ENCODE results near the gene AGO4. TPM values are rescaled to one million over a fixed set of nuclear protein-coding genes. Genes with fewer than 3 reads are reported as not detected.
"Not testable (repeated sequence)": the region's sequence is repeated elsewhere in the genome, so short reads cannot be mapped to it uniquely, and the experiment has no call there.

AGO4 gene
- polyA plus RNA-seq, 1 donor (not counting 4 experiments of a cell fraction or from before 2014, with no cell fraction given): 5.2 TPM

GRCh38 chr1:35773711-35774110, 34.1 kb upstream of the AGO4 start:
- Histone ChIP-seq H3K4me3 (ENCODE audit: control insufficient read depth in 2 of 3, extremely low read depth in 1 of 3, insufficient read depth in 2 of 3, low read depth in 1 of 3, low read length in 3 of 3) (no peak overlapping the region), H3K4me1 (ENCODE audit: control insufficient read depth, extremely low read depth, insufficient read depth, low read length) (peaks cover 4% of the 10 kb centered on the region), H4K20me1 (ENCODE audit: control insufficient read depth, extremely low read depth, insufficient read depth, low read length) (no peaks in the 10 kb centered on the region), H3K27ac (ENCODE audit: control insufficient read depth, insufficient read depth, low read length) (no peak overlapping the region), H3K4me2 (ENCODE audit: control insufficient read depth, extremely low read depth, insufficient read depth, low read depth, low read length) (no peak overlapping the region), H3K9me3 (ENCODE audit: control insufficient read depth, low read depth, low read length) (no peaks in the 10 kb centered on the region), H3K9ac (ENCODE audit: control insufficient read depth, extremely low read depth, insufficient read depth, low read length) (no peak overlapping the region), H3K27me3 (ENCODE audit: control insufficient read depth, extremely low read depth, insufficient read depth, low read length) (no peaks in the 10 kb centered on the region), H2AFZ (ENCODE audit: control insufficient read depth, low read length) (no peak overlapping the region), H3K79me2 (ENCODE audit: control insufficient read depth, insufficient read depth, low read length) (no peaks in the 10 kb centered on the region), H3K36me3 (ENCODE audit: control insufficient read depth in 2 of 2, extremely low read depth in 1 of 2, insufficient read depth in 2 of 2, low read length in 2 of 2) (no peaks in the 10 kb centered on the region), H3K9me1 (ENCODE audit: control insufficient read depth, extremely low read depth, insufficient read depth, low read length) (no peaks in the 10 kb centered on the region)
- FAIRE-seq: no peak
- TF ChIP-seq, protein P1, sequence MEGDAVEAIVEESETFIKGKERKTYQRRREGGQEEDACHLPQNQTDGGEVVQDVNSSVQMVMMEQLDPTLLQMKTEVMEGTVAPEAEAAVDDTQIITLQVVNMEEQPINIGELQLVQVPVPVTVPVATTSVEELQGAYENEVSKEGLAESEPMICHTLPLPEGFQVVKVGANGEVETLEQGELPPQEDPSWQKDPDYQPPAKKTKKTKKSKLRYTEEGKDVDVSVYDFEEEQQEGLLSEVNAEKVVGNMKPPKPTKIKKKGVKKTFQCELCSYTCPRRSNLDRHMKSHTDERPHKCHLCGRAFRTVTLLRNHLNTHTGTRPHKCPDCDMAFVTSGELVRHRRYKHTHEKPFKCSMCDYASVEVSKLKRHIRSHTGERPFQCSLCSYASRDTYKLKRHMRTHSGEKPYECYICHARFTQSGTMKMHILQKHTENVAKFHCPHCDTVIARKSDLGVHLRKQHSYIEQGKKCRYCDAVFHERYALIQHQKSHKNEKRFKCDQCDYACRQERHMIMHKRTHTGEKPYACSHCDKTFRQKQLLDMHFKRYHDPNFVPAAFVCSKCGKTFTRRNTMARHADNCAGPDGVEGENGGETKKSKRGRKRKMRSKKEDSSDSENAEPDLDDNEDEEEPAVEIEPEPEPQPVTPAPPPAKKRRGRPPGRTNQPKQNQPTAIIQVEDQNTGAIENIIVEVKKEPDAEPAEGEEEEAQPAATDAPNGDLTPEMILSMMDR (optimal IDR thresholded peaks at IDR 0.05 in 1 of 3, IDR thresholded peaks at IDR 0.05 in 1 of 3, conservative IDR thresholded peaks at IDR 0.05 in 1 of 3; ENCODE audit: extremely low read depth in 1 of 3, insufficient read depth in 2 of 3, low read length in 3 of 3): no peak
- TF ChIP-seq EZH2 (IDR thresholded peaks at IDR 0.05; ENCODE audit: low read length): no peak
- DNase-seq (ENCODE audit: low read depth, low spot score): no peak
- dilution Hi-C loops (cut with MboI; ENCODE audit: extremely low pct_ligation_motif_present, low sequenced_read_pairs): no loop called here

- H4K20me1 ChIP-seq (ENCODE audit: control insufficient read depth, extremely low read depth, insufficient read depth, low read length); H3K4me1 ChIP-seq (ENCODE audit: control insufficient read depth, extremely low read depth, insufficient read depth, low read length); FAIRE-seq; H2AFZ ChIP-seq (ENCODE audit: control insufficient read depth, low read length); H3K4me3 ChIP-seq (ENCODE audit: control insufficient read depth in 2 of 3, extremely low read depth in 1 of 3, insufficient read depth in 2 of 3, low read depth in 1 of 3, low read length in 3 of 3); H3K4me2 ChIP-seq (ENCODE audit: control insufficient read depth, extremely low read depth, insufficient read depth, low read depth, low read length); H3K27me3 ChIP-seq (ENCODE audit: control insufficient read depth, extremely low read depth, insufficient read depth, low read length); H3K9ac ChIP-seq (ENCODE audit: control insufficient read depth, extremely low read depth, insufficient read depth, low read length); dilution Hi-C loops (cut with MboI; ENCODE audit: extremely low pct_ligation_motif_present, low sequenced_read_pairs); H3K9me3 ChIP-seq (ENCODE audit: control insufficient read depth, low read depth, low read length); DNase-seq (ENCODE audit: low read depth, low spot score); H3K27ac ChIP-seq (ENCODE audit: control insufficient read depth, insufficient read depth, low read length); H3K79me2 ChIP-seq (ENCODE audit: control insufficient read depth, insufficient read depth, low read length); H3K9me1 ChIP-seq (ENCODE audit: control insufficient read depth, extremely low read depth, insufficient read depth, low read length); H3K36me3 ChIP-seq (ENCODE audit: control insufficient read depth in 2 of 2, extremely low read depth in 1 of 2, insufficient read depth in 2 of 2, low read length in 2 of 2): not testable (repeated sequence)
Observed at GRCh38 chr1:35776172-35776571, 31.6 kb upstream of the AGO4 start.

DNA sequence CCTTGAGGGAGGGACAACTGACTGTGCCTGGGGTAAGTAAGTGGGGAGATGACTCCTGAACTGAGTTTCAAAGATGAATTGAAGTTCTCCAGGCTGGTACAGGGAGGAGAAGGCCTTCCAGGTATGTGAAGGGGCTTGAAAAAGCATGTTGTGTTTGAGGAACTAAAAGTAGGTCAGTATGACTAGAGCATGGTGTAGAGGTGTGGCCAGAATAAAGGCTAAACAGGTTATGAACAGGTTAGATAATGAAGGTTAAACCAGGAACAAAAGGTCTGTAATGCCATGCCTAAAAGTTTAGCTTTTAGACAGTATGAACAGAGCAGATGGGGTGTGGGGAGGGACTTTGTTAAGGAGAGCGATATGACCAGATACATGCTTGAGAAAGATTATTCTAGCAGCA, 30.7 kb upstream of the AGO4 start:
- Histone ChIP-seq H3K4me2 (ENCODE audit: control insufficient read depth, extremely low read depth, insufficient read depth, low read depth, low read length) (no peak overlapping the region), H3K36me3 (ENCODE audit: control insufficient read depth in 2 of 2, extremely low read depth in 1 of 2, insufficient read depth in 2 of 2, low read length in 2 of 2) (no peaks in the 10 kb centered on the region), H2AFZ (ENCODE audit: control insufficient read depth, low read length) (peak overlapping the region; percentile 19), H3K9me3 (ENCODE audit: control insufficient read depth, low read depth, low read length) (no peaks in the 10 kb centered on the region), H3K4me3 (ENCODE audit: control insufficient read depth in 2 of 3, extremely low read depth in 1 of 3, insufficient read depth in 2 of 3, low read depth in 1 of 3, low read length in 3 of 3) (no peak overlapping the region), H3K9ac (ENCODE audit: control insufficient read depth, extremely low read depth, insufficient read depth, low read length) (no peak overlapping the region), H3K27me3 (ENCODE audit: control insufficient read depth, extremely low read depth, insufficient read depth, low read length) (no peaks in the 10 kb centered on the region), H3K27ac (ENCODE audit: control insufficient read depth, insufficient read depth, low read length) (no peak overlapping the region), H3K4me1 (ENCODE audit: control insufficient read depth, extremely low read depth, insufficient read depth, low read length) (peaks cover 4% of the 10 kb centered on the region), H3K9me1 (ENCODE audit: control insufficient read depth, extremely low read depth, insufficient read depth, low read length) (no peaks in the 10 kb centered on the region), H4K20me1 (ENCODE audit: control insufficient read depth, extremely low read depth, insufficient read depth, low read length) (no peaks in the 10 kb centered on the region), H3K79me2 (ENCODE audit: control insufficient read depth, insufficient read depth, low read length) (no peaks in the 10 kb centered on the region)
- TF ChIP-seq EZH2 (IDR thresholded peaks at IDR 0.05; ENCODE audit: low read length): no peak
- TF ChIP-seq, protein P1 (optimal IDR thresholded peaks at IDR 0.05 in 1 of 3, IDR thresholded peaks at IDR 0.05 in 1 of 3, conservative IDR thresholded peaks at IDR 0.05 in 1 of 3; ENCODE audit: extremely low read depth in 1 of 3, insufficient read depth in 2 of 3, low read length in 3 of 3): no peak
- DNase-seq (ENCODE audit: low read depth, low spot score): no peak
- FAIRE-seq: no peak
- dilution Hi-C loops (cut with MboI; ENCODE audit: extremely low pct_ligation_motif_present, low sequenced_read_pairs): no loop called here
